ENCODE results near the gene CASP12.

GRCh38 chr11:104918113-104918824, 20.0 kb upstream of the CASP12 start:
- TF ChIP-seq CTCF (conservative IDR thresholded peaks at IDR 0.05; ENCODE audit: low read depth, low read length) (no peak), NFE2L2 (IDR thresholded peaks at IDR 0.05; ENCODE audit: low read depth, low read length) (no peak), ELK1 (IDR thresholded peaks at IDR 0.05; ENCODE audit: borderline replicate concordance, low read depth, low read length) (no peak), CEBPB (IDR thresholded peaks at IDR 0.05; ENCODE audit: low read depth, low read length) (no peak), MAZ (IDR thresholded peaks at IDR 0.05; ENCODE audit: borderline replicate concordance, low read depth, low read length) (no peak), POLR2A (IDR thresholded peaks at IDR 0.05; ENCODE audit: low read depth, low read length) (no peak), RAD21 (IDR thresholded peaks at IDR 0.05; ENCODE audit: low read length) (no peak), MXI1 (IDR thresholded peaks at IDR 0.05; ENCODE audit: borderline replicate concordance, low read depth, low read length) (no peak), CHD1 (IDR thresholded peaks at IDR 0.05; ENCODE audit: low read depth, low read length) (no peak), USF2 (IDR thresholded peaks at IDR 0.05; ENCODE audit: low read depth, low read length) (no peak), BHLHE40 (IDR thresholded peaks at IDR 0.05; ENCODE audit: low read depth, low read length) (no peak)
